Mesothelial cell of epicardium (in vitro differentiated cells): ENCODE measurements around the gene MYO16. TPM values are rescaled to one million over a fixed set of nuclear protein-coding genes. Genes with fewer than 3 reads are reported as not detected.

Experiments used
- DNase-seq, 2 experiments: peaks; one replicate each; pipeline ENCODE4 v3.0.0; 2021; ENCODE audit warnings: low spot score in 2 of 2; ENCODE audit not compliant: unreplicated experiment in 2 of 2
- H3K27ac Mint-ChIP-seq: 2 replicates; pipeline ENCODE4 v1.8.0; 2021; ENCODE audit warnings: mixed read lengths
- H3K27me3 Mint-ChIP-seq: 2 replicates; pipeline ENCODE4 v1.8.0; 2021; ENCODE audit warnings: low read depth, mixed read lengths
- H3K36me3 Mint-ChIP-seq: 2 replicates; pipeline ENCODE4 v1.8.0; 2021; ENCODE audit warnings: mixed read lengths
- H3K4me1 Mint-ChIP-seq: 2 replicates; pipeline ENCODE4 v1.8.0; 2021; ENCODE audit warnings: mixed read lengths
- H3K4me3 Mint-ChIP-seq: 2 replicates; pipeline ENCODE4 v1.8.0; 2021; ENCODE audit warnings: mild to moderate bottlenecking, moderate library complexity, mixed read lengths
- H3K9me3 Mint-ChIP-seq: 2 replicates; pipeline ENCODE4 v1.8.0; 2021; ENCODE audit warnings: mixed read lengths
- total RNA-seq: library from RNA; stranded (reverse); gene quantifications from 3 replicates; pipeline ENCODE4 v1.2.1, GENCODE V29; 2021
- TF ChIP-seq, protein P1 (sequence below): fragments of 200-600 bp; sonication (generic); IDR thresholded peaks from one replicate; pipeline ENCODE4 v1.5.0; 2021; ENCODE audit warnings: antibody characterized with exemption; ENCODE audit not compliant: unreplicated experiment

The MYO16 gene
- total RNA-seq, 1 donor from 2014 or later, result 0.07 TPM

DNA sequence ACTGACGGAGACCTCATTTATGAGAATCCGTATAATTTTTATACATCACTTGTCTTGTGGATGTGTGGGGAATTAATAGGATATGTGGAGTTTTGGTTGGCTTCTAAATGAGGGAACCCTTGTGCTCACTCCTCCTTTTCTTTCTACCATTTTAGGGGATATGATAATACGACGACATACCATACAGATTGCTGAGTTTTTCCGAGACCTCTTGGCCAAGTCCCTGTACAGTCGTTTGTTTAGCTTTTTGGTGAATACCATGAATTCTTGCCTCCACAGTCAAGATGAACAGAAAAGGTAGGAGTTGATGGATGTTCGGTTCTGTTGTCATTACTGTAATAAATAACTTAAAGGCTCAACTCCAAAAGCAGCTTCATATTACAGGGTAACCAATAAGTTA is 335.2 kb downstream of the MYO16 start:
- Mint-ChIP-seq H3K27ac (no peak overlapping the region), H3K4me1 (peaks cover 30% of the 10 kb centered on the region), H3K27me3 (peaks cover 3% of the 10 kb centered on the region), H3K9me3 (no peaks in the 10 kb centered on the region), H3K4me3 (no peak overlapping the region), H3K36me3 (no peaks in the 10 kb centered on the region)
- TF ChIP-seq, protein P1, sequence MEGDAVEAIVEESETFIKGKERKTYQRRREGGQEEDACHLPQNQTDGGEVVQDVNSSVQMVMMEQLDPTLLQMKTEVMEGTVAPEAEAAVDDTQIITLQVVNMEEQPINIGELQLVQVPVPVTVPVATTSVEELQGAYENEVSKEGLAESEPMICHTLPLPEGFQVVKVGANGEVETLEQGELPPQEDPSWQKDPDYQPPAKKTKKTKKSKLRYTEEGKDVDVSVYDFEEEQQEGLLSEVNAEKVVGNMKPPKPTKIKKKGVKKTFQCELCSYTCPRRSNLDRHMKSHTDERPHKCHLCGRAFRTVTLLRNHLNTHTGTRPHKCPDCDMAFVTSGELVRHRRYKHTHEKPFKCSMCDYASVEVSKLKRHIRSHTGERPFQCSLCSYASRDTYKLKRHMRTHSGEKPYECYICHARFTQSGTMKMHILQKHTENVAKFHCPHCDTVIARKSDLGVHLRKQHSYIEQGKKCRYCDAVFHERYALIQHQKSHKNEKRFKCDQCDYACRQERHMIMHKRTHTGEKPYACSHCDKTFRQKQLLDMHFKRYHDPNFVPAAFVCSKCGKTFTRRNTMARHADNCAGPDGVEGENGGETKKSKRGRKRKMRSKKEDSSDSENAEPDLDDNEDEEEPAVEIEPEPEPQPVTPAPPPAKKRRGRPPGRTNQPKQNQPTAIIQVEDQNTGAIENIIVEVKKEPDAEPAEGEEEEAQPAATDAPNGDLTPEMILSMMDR, result no peak
- no peak for DNase-seq

DNA sequence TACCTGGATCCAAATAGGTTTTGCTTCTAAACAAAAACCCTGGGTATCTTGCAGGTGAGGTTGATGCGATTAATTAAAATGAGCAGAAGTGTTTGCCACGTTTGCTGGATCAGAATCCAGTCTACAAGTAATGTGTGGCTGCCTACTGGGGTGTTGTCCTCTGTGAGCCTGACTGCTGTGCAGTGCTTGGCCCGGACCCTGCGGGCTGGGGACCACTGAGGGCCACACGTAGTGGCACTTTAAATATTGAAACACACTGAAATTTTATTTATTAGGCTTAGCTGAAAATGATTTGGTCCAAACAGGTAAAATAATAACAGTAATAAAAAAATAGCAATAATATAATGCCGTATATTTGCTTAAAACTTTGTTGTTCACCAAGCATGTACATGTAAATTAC is 338.0 kb downstream of the MYO16 start:
- DNase-seq, result no peak
- Mint-ChIP-seq H3K27ac (no peak overlapping the region), H3K27me3 (peaks cover 3% of the 10 kb centered on the region), H3K36me3 (no peaks in the 10 kb centered on the region), H3K9me3 (no peaks in the 10 kb centered on the region), H3K4me1 (peaks cover 17% of the 10 kb centered on the region), H3K4me3 (no peak overlapping the region)
- TF ChIP-seq, protein P1, result no peak

DNA sequence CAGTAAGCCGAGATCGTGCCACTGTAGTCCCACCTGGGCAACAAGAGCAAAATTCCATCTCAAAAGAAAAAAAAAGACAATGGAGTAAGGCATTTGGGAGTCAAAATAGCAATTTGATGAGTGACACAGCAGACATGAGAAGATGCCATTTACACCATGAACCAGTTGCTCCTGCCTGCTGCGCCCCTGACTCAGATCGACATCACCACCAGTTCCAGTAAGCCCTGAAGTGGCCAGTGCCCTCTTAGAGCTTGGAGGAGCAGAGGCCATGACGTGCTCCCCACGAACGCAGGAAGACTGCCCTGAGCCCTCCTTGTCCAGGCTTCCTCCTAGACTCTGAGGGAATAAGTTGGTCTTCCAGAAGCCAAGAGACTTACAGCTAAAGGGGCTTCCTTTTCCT is 339.2 kb downstream of the MYO16 start:
- Mint-ChIP-seq H3K4me1 (peaks cover 6% of the 10 kb centered on the region), H3K9me3 (no peaks in the 10 kb centered on the region), H3K36me3 (no peaks in the 10 kb centered on the region), H3K4me3 (no peak overlapping the region), H3K27ac (no peak overlapping the region), H3K27me3 (peaks cover 3% of the 10 kb centered on the region)
- TF ChIP-seq, protein P1, result no peak
- DNase-seq, result no peak

DNA sequence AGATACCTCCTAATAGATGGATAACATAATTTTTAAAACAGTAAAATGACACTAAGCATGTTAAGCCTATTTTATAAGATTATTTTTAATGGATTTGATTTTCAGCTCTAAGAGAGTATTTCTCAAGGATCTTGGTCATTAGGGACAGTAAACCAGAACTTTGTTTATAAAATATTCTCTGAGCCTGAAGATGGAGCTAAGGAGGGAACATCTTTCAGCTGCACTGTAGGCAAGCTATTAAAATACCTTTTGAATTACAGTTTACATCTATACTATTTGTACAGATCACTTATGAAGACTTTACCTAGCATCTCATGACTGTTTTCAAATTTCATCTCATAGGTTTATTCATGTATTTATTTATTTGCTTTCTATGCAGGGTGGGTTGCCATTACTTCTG is 345.3 kb downstream of the MYO16 start:
- H3K36me3 Mint-ChIP-seq, result no peaks in the 10 kb centered on the region
- H3K4me3 Mint-ChIP-seq, result no peak overlapping the region
- no peaks in the 10 kb centered on the region for H3K27me3 Mint-ChIP-seq
- DNase-seq, result no peak
- TF ChIP-seq, protein P1, result no peak
- H3K9me3 Mint-ChIP-seq, result peaks cover 6% of the 10 kb centered on the region
- H3K4me1 Mint-ChIP-seq, result no peaks in the 10 kb centered on the region
- H3K27ac Mint-ChIP-seq, result no peak overlapping the region

DNA sequence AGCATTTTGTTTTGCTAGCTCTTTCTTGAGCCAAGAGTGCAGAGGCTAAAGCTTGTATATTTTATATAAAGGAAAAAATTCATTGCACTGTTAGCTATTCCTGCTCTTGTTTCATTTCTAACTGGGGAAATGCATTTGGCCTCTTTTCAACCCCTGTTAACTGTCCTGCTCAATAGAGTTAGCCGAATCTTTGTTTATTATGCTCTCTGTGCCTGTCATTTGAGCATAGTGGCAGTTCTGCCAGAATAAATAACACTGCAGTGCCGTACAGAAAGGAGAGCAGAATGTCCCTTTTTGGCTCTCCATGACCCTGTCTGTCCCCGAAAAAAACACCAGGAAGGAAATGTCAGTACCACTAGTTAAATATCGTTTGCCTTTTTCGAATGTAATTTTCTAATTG is 350.8 kb downstream of the MYO16 start:
- H3K4me1 Mint-ChIP-seq, result no peaks in the 10 kb centered on the region
- no peak for DNase-seq
- TF ChIP-seq, protein P1, result no peak
- no peak overlapping the region for H3K27ac Mint-ChIP-seq
- peaks cover 6% of the 10 kb centered on the region for H3K9me3 Mint-ChIP-seq
- H3K36me3 Mint-ChIP-seq, result no peaks in the 10 kb centered on the region
- no peak overlapping the region for H3K4me3 Mint-ChIP-seq
- H3K27me3 Mint-ChIP-seq, result peaks cover 4% of the 10 kb centered on the region

DNA sequence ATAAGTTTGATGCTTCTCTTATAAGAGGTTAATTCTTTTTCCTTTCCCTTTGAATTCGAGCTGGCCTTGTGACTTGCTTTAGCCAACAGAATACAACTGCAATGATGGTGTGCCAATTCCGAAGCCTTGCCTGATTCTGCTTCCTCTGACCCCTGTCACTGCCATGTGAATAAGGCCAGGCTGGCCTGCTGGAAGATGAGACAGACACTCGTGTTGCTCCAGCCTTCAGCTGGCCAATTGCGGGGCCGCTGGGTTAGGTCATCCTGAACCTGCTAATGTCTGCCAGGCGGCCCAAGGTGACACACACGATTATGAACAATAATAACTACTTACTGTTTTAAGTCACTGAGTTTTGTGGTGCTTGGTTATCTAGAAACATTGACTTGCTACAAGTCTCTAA is 352.0 kb downstream of the MYO16 start:
- Mint-ChIP-seq H3K27me3 (peaks cover 4% of the 10 kb centered on the region), H3K27ac (no peak overlapping the region), H3K36me3 (no peaks in the 10 kb centered on the region), H3K4me3 (no peak overlapping the region), H3K4me1 (no peaks in the 10 kb centered on the region), H3K9me3 (peaks cover 11% of the 10 kb centered on the region)
- TF ChIP-seq, protein P1, result no peak
- no peak for DNase-seq
